ENCODE measurements around the gene TUBAL3.
A peak's percentile ranks its signal among the peaks of the same experiment; 100 is the strongest.

The TUBAL3 gene

DNA sequence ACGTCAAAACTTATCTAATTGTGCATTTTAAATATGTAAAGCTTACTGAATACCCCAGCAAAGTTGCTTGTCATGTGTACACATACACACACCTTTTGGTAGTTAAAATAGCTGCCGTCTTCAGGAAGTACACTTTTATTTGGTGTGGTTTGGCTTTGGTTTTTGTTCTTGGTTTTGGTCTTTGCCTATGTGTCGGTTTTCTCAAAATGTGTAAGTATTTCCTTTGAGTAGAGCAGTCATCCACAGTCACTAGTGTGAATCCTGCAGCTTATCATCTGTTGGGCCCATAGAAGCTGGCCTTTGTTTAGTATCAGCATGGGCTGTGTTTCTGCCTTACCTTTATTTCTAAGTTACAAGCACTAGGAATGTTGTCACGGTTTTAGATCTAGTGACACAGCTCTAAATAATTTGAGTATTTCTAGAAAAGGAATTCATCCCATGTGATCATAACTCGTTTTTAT, 43.0 kb upstream of the TUBAL3 start:
- TF ChIP-seq, protein P1, sequence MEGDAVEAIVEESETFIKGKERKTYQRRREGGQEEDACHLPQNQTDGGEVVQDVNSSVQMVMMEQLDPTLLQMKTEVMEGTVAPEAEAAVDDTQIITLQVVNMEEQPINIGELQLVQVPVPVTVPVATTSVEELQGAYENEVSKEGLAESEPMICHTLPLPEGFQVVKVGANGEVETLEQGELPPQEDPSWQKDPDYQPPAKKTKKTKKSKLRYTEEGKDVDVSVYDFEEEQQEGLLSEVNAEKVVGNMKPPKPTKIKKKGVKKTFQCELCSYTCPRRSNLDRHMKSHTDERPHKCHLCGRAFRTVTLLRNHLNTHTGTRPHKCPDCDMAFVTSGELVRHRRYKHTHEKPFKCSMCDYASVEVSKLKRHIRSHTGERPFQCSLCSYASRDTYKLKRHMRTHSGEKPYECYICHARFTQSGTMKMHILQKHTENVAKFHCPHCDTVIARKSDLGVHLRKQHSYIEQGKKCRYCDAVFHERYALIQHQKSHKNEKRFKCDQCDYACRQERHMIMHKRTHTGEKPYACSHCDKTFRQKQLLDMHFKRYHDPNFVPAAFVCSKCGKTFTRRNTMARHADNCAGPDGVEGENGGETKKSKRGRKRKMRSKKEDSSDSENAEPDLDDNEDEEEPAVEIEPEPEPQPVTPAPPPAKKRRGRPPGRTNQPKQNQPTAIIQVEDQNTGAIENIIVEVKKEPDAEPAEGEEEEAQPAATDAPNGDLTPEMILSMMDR (IDR thresholded peaks at IDR 0.05; ENCODE audit: borderline replicate concordance, control extremely low read depth, extremely low read depth, insufficient read depth, missing control alignments) = no peak
- DNase-seq (ENCODE audit: low spot score) = peak; percentile 42
- in situ Hi-C loops (cut with MboI; ENCODE audit: low sequenced_read_pairs, unreplicated experiment) = no loop called here

DNA sequence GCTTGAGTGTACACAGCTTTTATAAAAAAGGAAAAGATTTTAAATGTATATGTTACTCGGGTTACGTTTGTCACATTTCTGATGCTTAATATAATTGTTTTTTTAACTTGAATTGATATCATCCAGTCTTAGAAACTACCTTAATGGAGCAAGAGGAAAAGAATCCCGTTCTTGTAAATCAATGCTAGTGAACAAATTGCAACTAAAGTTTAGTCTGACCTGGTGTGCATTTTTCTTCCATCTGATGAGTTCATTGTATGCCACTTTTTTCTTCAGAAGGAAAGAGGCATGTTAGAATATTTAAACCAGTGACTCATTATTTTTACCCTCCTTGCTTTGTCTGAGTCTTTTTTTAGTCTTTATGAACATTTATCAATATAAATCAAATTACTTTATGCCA, 42.4 kb upstream of the TUBAL3 start:
- TF ChIP-seq, protein P1 (IDR thresholded peaks at IDR 0.05; ENCODE audit: borderline replicate concordance, control extremely low read depth, extremely low read depth, insufficient read depth, missing control alignments) = no peak
- DNase-seq (ENCODE audit: low spot score) = no peak

DNA sequence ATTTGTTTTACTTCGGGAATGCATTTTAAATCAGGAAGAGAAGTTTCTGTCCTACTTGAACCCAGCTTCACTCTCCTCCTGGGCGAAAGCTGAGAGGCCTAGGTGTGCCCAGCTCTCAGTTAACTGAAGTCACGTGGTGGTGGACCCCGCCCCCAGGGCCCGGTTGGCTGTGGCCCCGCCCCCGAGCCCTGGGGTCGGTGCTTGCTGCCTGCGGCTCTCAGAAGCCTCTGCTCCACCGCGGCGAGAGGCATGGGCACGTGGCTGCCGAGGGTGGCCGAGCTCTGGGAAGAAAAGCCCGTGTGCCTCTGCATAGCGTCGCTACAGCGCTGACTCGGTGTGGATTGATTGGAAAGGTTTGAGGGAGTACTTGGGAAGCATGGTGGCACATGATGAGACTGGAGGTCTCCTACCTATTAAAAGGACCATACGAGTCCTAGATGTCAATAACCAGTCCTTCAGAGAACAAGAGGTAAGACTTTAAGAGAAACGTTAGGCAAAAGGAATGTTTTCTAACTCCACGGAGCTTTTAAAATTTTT, 41.8 kb upstream of the TUBAL3 start:
- in situ Hi-C loops (cut with MboI; ENCODE audit: low sequenced_read_pairs, unreplicated experiment) = no loop called here
- no peak for DNase-seq (ENCODE audit: low spot score)
- TF ChIP-seq, protein P1 (IDR thresholded peaks at IDR 0.05; ENCODE audit: borderline replicate concordance, control extremely low read depth, extremely low read depth, insufficient read depth, missing control alignments) = no peak

More for the DNA sequence above, 42.4 kb upstream of the TUBAL3 start:
- in situ Hi-C loops (cut with MboI; ENCODE audit: low sequenced_read_pairs, unreplicated experiment) = no loop called here

DNA sequence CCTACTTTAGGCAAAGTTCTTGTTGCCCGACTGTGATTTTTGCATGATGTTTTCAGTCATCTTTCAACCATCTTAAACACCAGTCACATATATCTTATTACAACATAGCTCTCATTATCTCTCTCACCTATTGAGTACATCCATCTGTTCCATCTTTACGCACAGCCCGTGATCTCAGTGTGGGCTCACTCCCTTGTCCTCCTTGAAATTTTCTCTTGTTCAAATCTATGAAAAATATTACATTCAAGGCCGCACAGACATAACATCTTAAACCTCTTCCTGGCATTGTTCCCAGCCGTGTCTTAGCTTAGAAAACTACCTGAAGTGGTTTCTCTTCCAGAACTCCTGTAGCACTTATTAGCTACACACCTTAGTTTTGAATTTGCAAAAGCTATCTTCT, 40.4 kb upstream of the TUBAL3 start:
- in situ Hi-C loops (cut with MboI; ENCODE audit: low sequenced_read_pairs, unreplicated experiment) = no loop called here
- no peak for DNase-seq (ENCODE audit: low spot score)
- TF ChIP-seq, protein P1 (IDR thresholded peaks at IDR 0.05; ENCODE audit: borderline replicate concordance, control extremely low read depth, extremely low read depth, insufficient read depth, missing control alignments) = no peak

DNA sequence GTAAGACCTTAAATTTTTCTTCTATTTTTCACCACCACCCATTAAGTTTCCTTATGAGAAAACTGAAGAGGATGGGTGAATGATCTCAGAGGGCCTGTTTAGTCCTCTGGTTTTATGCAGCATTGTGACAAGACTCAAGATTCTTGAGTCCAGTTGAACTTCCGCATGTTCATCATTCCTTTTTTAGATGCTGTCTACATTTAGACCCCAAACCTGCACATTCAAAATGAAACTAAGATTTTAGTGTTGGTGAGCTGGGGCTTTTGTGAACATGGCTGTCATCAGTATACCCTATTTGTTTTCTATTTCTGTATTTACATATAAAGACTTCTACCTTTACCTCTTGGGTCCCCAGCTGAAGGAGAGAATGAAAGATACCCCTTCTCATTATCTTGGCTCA, 38.8 kb upstream of the TUBAL3 start:
- DNase-seq (ENCODE audit: low spot score) = peak; percentile 78
- in situ Hi-C loops (cut with MboI; ENCODE audit: low sequenced_read_pairs, unreplicated experiment) = loop anchor here (5.0 kb wide), 1 partner anchor 179 kb away; no protein-coding TSS in a partner anchor
- TF ChIP-seq, protein P1 (IDR thresholded peaks at IDR 0.05; ENCODE audit: borderline replicate concordance, control extremely low read depth, extremely low read depth, insufficient read depth, missing control alignments) = no peak

DNA sequence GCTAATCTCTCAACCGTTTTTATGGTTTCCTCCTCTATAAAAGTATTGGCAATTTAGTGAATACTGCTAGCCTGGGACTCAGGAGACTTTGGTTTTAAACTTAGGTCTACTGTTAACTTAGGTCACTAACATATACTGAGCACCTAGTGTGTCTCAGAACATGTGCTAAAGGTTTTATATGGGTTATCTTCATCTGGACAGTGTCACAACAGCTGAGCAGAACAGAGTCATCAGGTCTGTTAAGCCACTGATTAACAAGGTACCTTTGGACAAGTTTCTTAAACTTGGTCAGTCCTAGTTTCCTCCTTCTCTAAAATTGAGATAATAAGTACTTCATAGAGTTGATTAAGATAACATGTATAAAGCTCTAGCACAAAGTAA, 38.4 kb upstream of the TUBAL3 start:
- DNase-seq (ENCODE audit: low spot score) = no peak
- TF ChIP-seq, protein P1 (IDR thresholded peaks at IDR 0.05; ENCODE audit: borderline replicate concordance, control extremely low read depth, extremely low read depth, insufficient read depth, missing control alignments) = no peak
- in situ Hi-C loops (cut with MboI; ENCODE audit: low sequenced_read_pairs, unreplicated experiment) = loop anchor here (5.0 kb wide), 1 partner anchor 179 kb away; no protein-coding TSS in a partner anchor
